HepG2 (cell line): ENCODE results near the gene MCC. TPM values are rescaled to one million over a fixed set of nuclear protein-coding genes. Genes with fewer than 3 reads are reported as not detected.

Experiments used
- ATAC-seq: fragments of 200-7000 bp; cut with Tn5 transposase; 3 replicates; pipeline ENCODE4 v1.9.1; 2020; ENCODE audit warnings: mild to moderate bottlenecking, moderate library complexity
- BruUV-seq: library from RNA; stranded (reverse); fragments of 400-500 nt; replicated peaks from 2 replicates; lab custom pipeline; 2021; lab: Mats Ljungman, UMichigan
- CTCF ChIA-PET: fragments of 300-600 bp; formaldehyde crosslinking; extraction: SDS; loops from one replicate; lab custom pipeline; 2021; ENCODE audit warnings: low total read pairs, inconsistent platforms, low intra/inter-chr PET ratio; lab: Yijun Ruan, JAX
- POLR2A ChIA-PET: fragments of 350-600 bp; sonication (Branson Sonifier 250); formaldehyde crosslinking; loops from one replicate; lab custom pipeline; 2020; ENCODE audit warnings: antibody characterized with exemption, inconsistent platforms; lab: Yijun Ruan, JAX
- DNase-seq: peaks from one replicate; pipeline ENCODE4 v3.0.0-alpha.2; 2015; ENCODE audit warnings: low spot score
- FAIRE-seq: peaks from 3 replicates; lab custom pipeline; 2011; peaks lifted over from hg19 to GRCh38; lab: Jason Lieb, UNC
- H2AFZ ChIP-seq: one replicate; pipeline ENCODE4 v1.6.1; 2011; ENCODE audit warnings: low read length, inconsistent platforms
- H3K27ac ChIP-seq: fragments of 300-600 bp; 3 replicates; pipeline ENCODE4 v1.8.0; 2011; ENCODE audit warnings: mixed run types, mild to moderate bottlenecking, mixed read lengths, low read length, inconsistent platforms; ENCODE audit not compliant: insufficient read depth; ENCODE audit errors: extremely low read length
- H3K27me3 ChIP-seq, 2 experiments: fragments of 200-600 bp in 1 of 2; 2 replicates in 1 of 2; 3 replicates in 1 of 2; pipeline versions ENCODE4 v1.6.0 to v1.8.0; 2011; ENCODE audit warnings: low read length in 2 of 2, mild to moderate bottlenecking in 2 of 2, moderate library complexity in 2 of 2, inconsistent platforms in 1 of 2; ENCODE audit not compliant: insufficient read depth in 2 of 2, control insufficient read depth in 1 of 2
- H3K36me3 ChIP-seq, 2 experiments: fragments of 200-600 bp in 1 of 2; replicated peaks in 1 of 2; 2 replicates in 1 of 2; 3 replicates in 1 of 2; pipeline versions ENCODE4 v1.5.1 to v1.8.0; 2011; ENCODE audit warnings: low read length in 2 of 2, inconsistent platforms in 1 of 2; ENCODE audit not compliant: insufficient read depth in 2 of 2, control insufficient read depth in 1 of 2
- H3K4me1 ChIP-seq: 2 replicates; pipeline ENCODE4 v1.5.1; 2012; ENCODE audit warnings: low read length, inconsistent platforms; ENCODE audit not compliant: insufficient read depth
- H3K4me2 ChIP-seq: 2 replicates; pipeline ENCODE4 v1.6.0; 2011; ENCODE audit warnings: low read depth, low read length, inconsistent platforms
- H3K4me3 ChIP-seq, 3 experiments: fragments of 200-600 bp in 1 of 3; sonication (generic), shearing (Covaris generic) in 1 of 3; replicated peaks in 1 of 3; 2 replicates each; pipeline ENCODE4 v1.5.1; 2011 to 2016; ENCODE audit warnings: low read length in 3 of 3, inconsistent platforms in 2 of 3, low read depth in 2 of 3, mild to moderate bottlenecking in 2 of 3, control low read depth in 1 of 3, mixed read lengths in 1 of 3; ENCODE audit not compliant: insufficient read depth in 1 of 3
- H3K79me2 ChIP-seq: one replicate; pipeline ENCODE4 v1.6.1; 2011; ENCODE audit warnings: low read length, inconsistent platforms; ENCODE audit not compliant: insufficient read depth
- H3K9ac ChIP-seq: 2 replicates; pipeline ENCODE4 v1.6.0; 2011; ENCODE audit warnings: mild to moderate bottlenecking, low read depth, low read length, inconsistent platforms; ENCODE audit not compliant: insufficient read depth
- H3K9me3 ChIP-seq: 2 replicates; pipeline ENCODE4 v1.5.1; 2012; ENCODE audit warnings: mild to moderate bottlenecking, low read length
- H4K20me1 ChIP-seq: 2 replicates; pipeline ENCODE4 v1.6.0; 2011; ENCODE audit warnings: inconsistent platforms, mild to moderate bottlenecking, low read length, moderate library complexity; ENCODE audit not compliant: insufficient read depth
- GFI1 ChIP-seq: sonication (generic); formaldehyde crosslinking; IDR thresholded peaks from 2 replicates; pipeline ENCODE4 v1.5.0; 2020; ENCODE audit warnings: missing genetic modification reagents, mild to moderate bottlenecking, borderline replicate concordance
- HOXA7 ChIP-seq: sonication (generic); formaldehyde crosslinking; IDR thresholded peaks from 2 replicates; pipeline ENCODE4 v1.8.1; 2022; ENCODE audit warnings: mild to moderate bottlenecking, missing genetic modification reagents, moderate library complexity
- IRX3 ChIP-seq: sonication (generic); formaldehyde crosslinking; IDR thresholded peaks from 2 replicates; pipeline ENCODE4 v1.8.1; 2023; ENCODE audit warnings: mild to moderate bottlenecking, low read depth, missing genetic modification reagents, borderline replicate concordance
- MAFF ChIP-seq: IDR thresholded peaks from 2 replicates; pipeline ENCODE4 v1.6.1; 2011; ENCODE audit warnings: low read depth, low read length, improper control_type of control experiment
- MAFK ChIP-seq, 2 experiments: IDR thresholded peaks in 1 of 2; conservative IDR thresholded peaks in 1 of 2; 2 replicates each; pipeline ENCODE4 v1.6.1; 2011; ENCODE audit warnings: improper control_type of control experiment in 2 of 2, low read length in 2 of 2
- RFX1 ChIP-seq: fragments of 450-650 bp; IDR thresholded peaks from 2 replicates; pipeline ENCODE4 v1.6.1; 2017
- SMARCC2 ChIP-seq: fragments of 450-650 bp; IDR thresholded peaks from 2 replicates; pipeline ENCODE4 v1.6.1; 2017; ENCODE audit warnings: antibody characterized with exemption, mild to moderate bottlenecking
- ZFP36L2 ChIP-seq: sonication (generic); formaldehyde crosslinking; IDR thresholded peaks from 2 replicates; pipeline ENCODE4 v1.4.0; 2020; ENCODE audit warnings: missing genetic modification reagents
- ZNF510 ChIP-seq: sonication (generic); formaldehyde crosslinking; IDR thresholded peaks from 2 replicates; pipeline ENCODE4 v1.4.0; 2020; ENCODE audit warnings: low read depth, mild to moderate bottlenecking, missing genetic modification reagents
- WGBS: methylation state at CpG from one replicate; pipeline ENCODE4 v1.1.6; 2017; ENCODE audit warnings: low lambda C conversion rate; 5-methylcytosine and 5-hydroxymethylcytosine counted together
- in situ Hi-C: cut with HindIII; loops from 2 replicates; pipeline ENCODE4 v1.10.0; 2017; ENCODE audit warnings: low pct_unique_long_range_greater_than_20kb; ENCODE audit not compliant: extremely low pct_ligation_motif_present
- intact Hi-C: fragments of 100-400 bp; cut with micrococcal nuclease; formaldehyde crosslinking; loops from one replicate; pipeline ENCODE4 v1.10.0; 2022; ENCODE audit not compliant: unreplicated experiment
- polyA plus RNA-seq, 8 experiments: library from polyadenylated mRNA; depleted of rRNA in 3 of 8; stranded (reverse) in 7 of 8; unstranded in 1 of 8; fragments of >200 nt; fragmentation: Illumina TruSeq in 4 of 8; extraction: Trizol in 4 of 8; gene quantifications; 2 replicates each; pipeline versions ENCODE4 v1.2.1 to v1.2.3, GENCODE V29; 2011 to 2016; ENCODE audit warnings: low read depth in 4 of 8, missing spikeins in 1 of 8, mixed read lengths in 1 of 8; ENCODE audit not compliant: insufficient read depth in 1 of 8
- total RNA-seq, 5 experiments: library from RNA; depleted of rRNA; stranded (reverse); fragments of >200 nt; fragmentation: Illumina TruSeq; extraction: Trizol; gene quantifications; 2 replicates each; pipeline ENCODE4 v1.2.3, GENCODE V29; 2016; ENCODE audit warnings: low read depth in 1 of 5
- TF ChIP-seq, protein P1 (sequence below): sonication (generic); formaldehyde crosslinking; IDR thresholded peaks from 2 replicates; pipeline ENCODE4 v1.5.0; 2020; ENCODE audit warnings: mild to moderate bottlenecking, missing genetic modification reagents
- TF ChIP-seq, protein P2 (sequence below): sonication (generic); formaldehyde crosslinking; IDR thresholded peaks from 2 replicates; pipeline ENCODE4 v1.8.1; 2023; ENCODE audit warnings: mild to moderate bottlenecking, moderate library complexity, missing genetic modification reagents
- TF ChIP-seq, protein P3 (sequence below): sonication (generic); formaldehyde crosslinking; IDR thresholded peaks from 2 replicates; pipeline ENCODE4 v1.8.0; 2023; ENCODE audit warnings: mild to moderate bottlenecking, missing genetic modification reagents

Gene MCC
- total and polyA plus RNA-seq, 2 of the 13 experiments (the other 11 are each of a cell fraction or from before 2014, with no cell fraction given) = 0.55 to 2.4 TPM

DNA sequence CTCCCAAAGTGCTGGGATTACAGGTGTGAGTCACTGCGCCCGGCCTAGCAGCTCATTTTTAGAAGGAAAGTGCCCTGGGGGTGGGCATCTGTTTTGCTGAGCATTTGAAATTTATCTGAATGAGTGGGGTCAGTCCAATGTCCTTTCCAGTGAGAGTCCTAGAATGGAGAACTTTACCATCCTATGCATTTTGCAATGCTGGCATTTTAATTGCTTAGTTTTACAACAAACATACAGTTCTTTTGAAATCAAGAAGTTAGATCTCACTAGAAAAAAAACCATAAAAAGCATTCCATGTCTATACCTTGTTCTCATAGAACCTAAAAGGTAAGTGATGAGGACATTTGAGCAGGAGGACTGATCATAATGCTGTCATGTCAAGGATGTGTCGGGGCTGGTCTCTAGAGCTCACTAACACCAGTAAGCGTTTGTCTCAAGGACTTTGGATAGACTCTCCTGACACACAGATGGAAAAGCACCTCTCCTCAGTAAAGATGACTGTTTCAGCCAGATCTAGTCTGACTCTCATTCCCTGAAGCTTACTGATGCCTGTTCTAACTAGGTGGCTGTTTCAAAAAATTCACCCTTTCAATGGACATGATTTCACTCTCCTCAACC, 427.7 kb downstream of the MCC start:
- H3K4me1 ChIP-seq = no peaks in the 10 kb centered on the region
- WGBS = 68% methylated on average over 4 of the region's 4 CpGs
- POLR2A ChIA-PET = no interaction called here

More for the DNA sequence above, 427.7 kb downstream of the MCC start:
- H3K36me3 ChIP-seq = no peaks in the 10 kb centered on the region
- no peaks in the 10 kb centered on the region for H4K20me1 ChIP-seq
- BruUV-seq = no TSS peak
- H3K27me3 ChIP-seq = no peaks in the 10 kb centered on the region
- H3K4me3 ChIP-seq = no peak overlapping the region
- H3K4me2 ChIP-seq = no peak overlapping the region
- TF ChIP-seq, protein P1, sequence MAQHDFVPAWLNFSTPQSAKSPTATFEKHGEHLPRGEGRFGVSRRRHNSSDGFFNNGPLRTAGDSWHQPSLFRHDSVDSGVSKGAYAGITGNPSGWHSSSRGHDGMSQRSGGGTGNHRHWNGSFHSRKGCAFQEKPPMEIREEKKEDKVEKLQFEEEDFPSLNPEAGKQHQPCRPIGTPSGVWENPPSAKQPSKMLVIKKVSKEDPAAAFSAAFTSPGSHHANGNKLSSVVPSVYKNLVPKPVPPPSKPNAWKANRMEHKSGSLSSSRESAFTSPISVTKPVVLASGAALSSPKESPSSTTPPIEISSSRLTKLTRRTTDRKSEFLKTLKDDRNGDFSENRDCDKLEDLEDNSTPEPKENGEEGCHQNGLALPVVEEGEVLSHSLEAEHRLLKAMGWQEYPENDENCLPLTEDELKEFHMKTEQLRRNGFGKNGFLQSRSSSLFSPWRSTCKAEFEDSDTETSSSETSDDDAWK (CRISPR knock-in tag) = no peak
- TF ChIP-seq, protein P2, sequence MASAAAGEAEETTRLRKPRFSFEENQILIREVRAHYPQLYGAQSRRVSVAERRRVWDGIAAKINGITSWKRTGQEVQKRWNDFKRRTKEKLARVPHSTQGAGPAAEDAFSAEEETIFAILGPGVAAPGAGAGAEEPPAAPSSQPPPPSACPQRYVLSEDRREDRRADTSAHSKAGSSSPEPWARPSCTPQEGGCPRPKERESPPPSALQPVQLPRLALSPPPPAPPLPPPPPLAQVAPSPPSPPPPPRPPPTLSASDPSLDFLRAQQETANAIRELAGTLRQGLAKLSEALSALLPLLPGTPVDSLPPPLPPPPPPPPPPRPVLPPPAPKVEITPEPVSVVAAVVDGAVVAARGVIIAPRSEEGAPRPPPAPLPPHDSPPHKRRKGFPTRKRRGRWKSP (CRISPR knock-in tag) = no peak
- TF ChIP-seq GFI1 (CRISPR knock-in tag) (no peak), MAFF (peak; percentile 65), ZFP36L2 (CRISPR knock-in tag) (no peak), SMARCC2 (no peak), MAFK (conservative IDR thresholded peaks at IDR 0.05 in 1 of 2, IDR thresholded peaks at IDR 0.05 in 1 of 2; ENCODE audit: low read length in 2 of 2) (peak in 1 of 2 experiments; percentile 65; a peak in 2 of 4 replicates), RFX1 (no peak), HOXA7 (CRISPR knock-in tag) (no peak), IRX3 (CRISPR knock-in tag) (no peak), ZNF510 (CRISPR knock-in tag) (no peak)
- TF ChIP-seq, protein P3, sequence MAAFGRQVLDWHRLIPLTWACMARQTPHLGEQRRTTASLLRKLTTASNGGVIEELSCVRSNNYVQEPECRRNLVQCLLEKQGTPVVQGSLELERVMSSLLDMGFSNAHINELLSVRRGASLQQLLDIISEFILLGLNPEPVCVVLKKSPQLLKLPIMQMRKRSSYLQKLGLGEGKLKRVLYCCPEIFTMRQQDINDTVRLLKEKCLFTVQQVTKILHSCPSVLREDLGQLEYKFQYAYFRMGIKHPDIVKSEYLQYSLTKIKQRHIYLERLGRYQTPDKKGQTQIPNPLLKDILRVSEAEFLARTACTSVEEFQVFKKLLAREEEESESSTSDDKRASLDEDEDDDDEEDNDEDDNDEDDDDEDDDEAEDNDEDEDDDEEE (CRISPR knock-in tag) = no peak
- intact Hi-C loops = no loop called here
- CTCF ChIA-PET = no interaction called here
- DNase-seq = no peak
- ATAC-seq = no peak
- in situ Hi-C loops = no loop called here
- no peaks in the 10 kb centered on the region for H3K79me2 ChIP-seq
- no peak overlapping the region for H2AFZ ChIP-seq
- H3K9ac ChIP-seq = no peak overlapping the region
- FAIRE-seq = no peak
- H3K27ac ChIP-seq = no peak overlapping the region
- no peaks in the 10 kb centered on the region for H3K9me3 ChIP-seq
